HepG2 (cell line): ENCODE results near the gene KANSL1. TPM values are rescaled to one million over a fixed set of nuclear protein-coding genes. Genes with fewer than 3 reads are reported as not detected.

ENCODE experiments used
- GFI1 ChIP-seq: sonication (generic); formaldehyde crosslinking; IDR thresholded peaks from 2 replicates; pipeline ENCODE4 v1.5.0; 2020; ENCODE audit warnings: missing genetic modification reagents, mild to moderate bottlenecking, borderline replicate concordance
- GLI4 ChIP-seq: sonication (generic); formaldehyde crosslinking; IDR thresholded peaks from 2 replicates; pipeline ENCODE4 v1.5.1; 2020; ENCODE audit warnings: missing genetic modification reagents, mild to moderate bottlenecking, moderate library complexity, borderline replicate concordance
- HNRNPUL1 ChIP-seq: fragments of 200-400 bp; formaldehyde crosslinking; IDR thresholded peaks from 2 replicates; pipeline ENCODE4 v1.6.1; 2017; ENCODE audit warnings: low read depth, mild to moderate bottlenecking, low read length, moderate library complexity
- HOXA3 ChIP-seq: sonication (generic); formaldehyde crosslinking; IDR thresholded peaks from 2 replicates; pipeline ENCODE4 v1.5.0; 2020; ENCODE audit warnings: missing genetic modification reagents
- MTA1 ChIP-seq: sonication (generic); formaldehyde crosslinking; IDR thresholded peaks from 2 replicates; pipeline ENCODE4 v1.4.0; 2020; ENCODE audit warnings: missing genetic modification reagents, mild to moderate bottlenecking, borderline replicate concordance
- PHF8 ChIP-seq: sonication (generic); formaldehyde crosslinking; IDR thresholded peaks from 2 replicates; pipeline ENCODE4 v1.5.0; 2020; ENCODE audit warnings: missing genetic modification reagents
- POGZ ChIP-seq: sonication (generic); formaldehyde crosslinking; IDR thresholded peaks from 2 replicates; pipeline ENCODE4 v1.4.0; 2020; ENCODE audit warnings: mild to moderate bottlenecking, missing genetic modification reagents
- RAD21 ChIP-seq: fragments of 450-650 bp; formaldehyde crosslinking; IDR thresholded peaks from 2 replicates; pipeline ENCODE4 v1.5.0; 2020; ENCODE audit warnings: mild to moderate bottlenecking
- STAG1 ChIP-seq: sonication (generic); formaldehyde crosslinking; IDR thresholded peaks from 2 replicates; pipeline ENCODE4 v1.4.0; 2020; ENCODE audit warnings: missing genetic modification reagents
- TSC22D2 ChIP-seq: sonication (generic); formaldehyde crosslinking; IDR thresholded peaks from 2 replicates; pipeline ENCODE4 v1.5.1; 2020; ENCODE audit warnings: missing genetic modification reagents, mild to moderate bottlenecking, borderline replicate concordance
- ZNF549 ChIP-seq: sonication (generic); formaldehyde crosslinking; IDR thresholded peaks from 2 replicates; pipeline ENCODE4 v1.5.0; 2020; ENCODE audit warnings: missing genetic modification reagents
- ZNF616 ChIP-seq: sonication (generic); formaldehyde crosslinking; IDR thresholded peaks from 2 replicates; pipeline ENCODE4 v1.5.0; 2020; ENCODE audit warnings: low read depth, mild to moderate bottlenecking, missing genetic modification reagents
- polyA plus RNA-seq, 8 experiments: library from polyadenylated mRNA; depleted of rRNA in 3 of 8; stranded (reverse) in 7 of 8; unstranded in 1 of 8; fragments of >200 nt; fragmentation: Illumina TruSeq in 4 of 8; extraction: Trizol in 4 of 8; gene quantifications; 2 replicates each; pipeline versions ENCODE4 v1.2.1 to v1.2.3, GENCODE V29; 2011 to 2016; ENCODE audit warnings: low read depth in 4 of 8, missing spikeins in 1 of 8, mixed read lengths in 1 of 8; ENCODE audit not compliant: insufficient read depth in 1 of 8
- total RNA-seq, 5 experiments: library from RNA; depleted of rRNA; stranded (reverse); fragments of >200 nt; fragmentation: Illumina TruSeq; extraction: Trizol; gene quantifications; 2 replicates each; pipeline ENCODE4 v1.2.3, GENCODE V29; 2016; ENCODE audit warnings: low read depth in 1 of 5
- TF ChIP-seq, protein P1 (sequence below): sonication (generic); formaldehyde crosslinking; IDR thresholded peaks from 2 replicates; pipeline ENCODE4 v1.8.0; 2022; ENCODE audit warnings: mild to moderate bottlenecking, missing genetic modification reagents
- TF ChIP-seq, protein P2 (sequence below): sonication (generic); formaldehyde crosslinking; IDR thresholded peaks from 2 replicates; pipeline ENCODE4 v1.5.1; 2020; ENCODE audit warnings: mild to moderate bottlenecking, missing genetic modification reagents, borderline replicate concordance
- TF ChIP-seq, protein P3 (sequence below): sonication (generic); formaldehyde crosslinking; IDR thresholded peaks from 2 replicates; pipeline ENCODE4 v1.4.0; 2020; ENCODE audit warnings: low read depth, mild to moderate bottlenecking, missing genetic modification reagents
- TF ChIP-seq, protein P4 (sequence below): sonication (generic); formaldehyde crosslinking; IDR thresholded peaks from 2 replicates; pipeline ENCODE4 v1.4.0; 2020; ENCODE audit warnings: mild to moderate bottlenecking, missing genetic modification reagents
- TF ChIP-seq, protein P5 (sequence below): sonication (generic); formaldehyde crosslinking; IDR thresholded peaks from 2 replicates; pipeline ENCODE4 v1.5.0; 2020; ENCODE audit warnings: mild to moderate bottlenecking, missing genetic modification reagents, moderate library complexity

Gene KANSL1
- total and polyA plus RNA-seq, 2 of the 13 experiments (the other 11 are each of a cell fraction or from before 2014, with no cell fraction given): 24.0 to 59.6 TPM

DNA sequence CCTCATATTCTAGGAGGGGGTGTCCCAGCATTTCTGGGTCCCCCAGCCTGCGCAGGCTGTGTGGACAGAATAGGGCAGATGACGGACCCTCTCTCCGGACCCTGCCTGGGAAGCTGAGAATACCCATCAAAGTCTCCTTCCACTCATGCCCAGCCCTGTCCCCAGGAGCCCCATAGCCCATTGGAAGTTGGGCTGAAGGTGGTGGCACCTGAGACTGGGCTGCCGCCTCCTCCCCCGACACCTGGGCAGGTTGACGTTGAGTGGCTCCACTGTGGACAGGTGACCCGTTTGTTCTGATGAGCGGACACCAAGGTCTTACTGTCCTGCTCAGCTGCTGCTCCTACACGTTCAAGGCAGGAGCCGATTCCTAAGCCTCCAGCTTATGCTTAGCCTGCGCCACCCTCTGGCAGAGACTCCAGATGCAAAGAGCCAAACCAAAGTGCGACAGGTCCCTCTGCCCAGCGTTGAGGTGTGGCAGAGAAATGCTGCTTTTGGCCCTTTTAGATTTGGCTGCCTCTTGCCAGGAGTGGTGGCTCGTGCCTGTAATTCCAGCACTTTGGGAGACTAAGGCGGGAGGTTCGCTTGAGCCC, 182.5 kb downstream of the KANSL1 start (continued):
- peak; percentile 40 for TF ChIP-seq STAG1 (CRISPR knock-in tag)
- TF ChIP-seq TSC22D2 (CRISPR knock-in tag): no peak
- TF ChIP-seq POGZ (CRISPR knock-in tag): no peak
- TF ChIP-seq, protein P1, sequence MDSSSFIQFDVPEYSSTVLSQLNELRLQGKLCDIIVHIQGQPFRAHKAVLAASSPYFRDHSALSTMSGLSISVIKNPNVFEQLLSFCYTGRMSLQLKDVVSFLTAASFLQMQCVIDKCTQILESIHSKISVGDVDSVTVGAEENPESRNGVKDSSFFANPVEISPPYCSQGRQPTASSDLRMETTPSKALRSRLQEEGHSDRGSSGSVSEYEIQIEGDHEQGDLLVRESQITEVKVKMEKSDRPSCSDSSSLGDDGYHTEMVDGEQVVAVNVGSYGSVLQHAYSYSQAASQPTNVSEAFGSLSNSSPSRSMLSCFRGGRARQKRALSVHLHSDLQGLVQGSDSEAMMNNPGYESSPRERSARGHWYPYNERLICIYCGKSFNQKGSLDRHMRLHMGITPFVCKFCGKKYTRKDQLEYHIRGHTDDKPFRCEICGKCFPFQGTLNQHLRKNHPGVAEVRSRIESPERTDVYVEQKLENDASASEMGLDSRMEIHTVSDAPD (CRISPR knock-in tag): no peak
- 0 out of 2 replicates have a peak, but pooled peaks have one; percentile 23 for TF ChIP-seq RAD21 (CRISPR knock-in tag)
- no peak for TF ChIP-seq GLI4 (CRISPR knock-in tag)
- TF ChIP-seq GFI1: no peak
- TF ChIP-seq, protein P2, sequence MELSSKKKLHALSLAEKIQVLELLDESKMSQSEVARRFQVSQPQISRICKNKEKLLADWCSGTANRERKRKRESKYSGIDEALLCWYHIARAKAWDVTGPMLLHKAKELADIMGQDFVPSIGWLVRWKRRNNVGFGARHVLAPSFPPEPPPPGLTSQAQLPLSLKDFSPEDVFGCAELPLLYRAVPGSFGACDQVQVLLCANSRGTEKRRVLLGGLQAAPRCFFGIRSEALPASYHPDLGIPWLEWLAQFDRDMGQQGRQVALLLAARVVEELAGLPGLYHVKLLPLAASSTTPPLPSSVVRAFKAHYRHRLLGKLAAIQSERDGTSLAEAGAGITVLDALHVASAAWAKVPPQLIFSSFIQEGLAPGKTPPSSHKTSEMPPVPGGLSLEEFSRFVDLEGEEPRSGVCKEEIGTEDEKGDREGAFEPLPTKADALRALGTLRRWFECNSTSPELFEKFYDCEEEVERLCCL (CRISPR knock-in tag): no peak
- TF ChIP-seq, protein P3, sequence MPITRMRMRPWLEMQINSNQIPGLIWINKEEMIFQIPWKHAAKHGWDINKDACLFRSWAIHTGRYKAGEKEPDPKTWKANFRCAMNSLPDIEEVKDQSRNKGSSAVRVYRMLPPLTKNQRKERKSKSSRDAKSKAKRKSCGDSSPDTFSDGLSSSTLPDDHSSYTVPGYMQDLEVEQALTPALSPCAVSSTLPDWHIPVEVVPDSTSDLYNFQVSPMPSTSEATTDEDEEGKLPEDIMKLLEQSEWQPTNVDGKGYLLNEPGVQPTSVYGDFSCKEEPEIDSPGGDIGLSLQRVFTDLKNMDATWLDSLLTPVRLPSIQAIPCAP (CRISPR knock-in tag): no peak
- peak; percentile 25; the same call in 1 of the 2 replicates for TF ChIP-seq MTA1 (CRISPR knock-in tag)
- peak; percentile 24; the same call in 1 of the 2 replicates for TF ChIP-seq HOXA3 (CRISPR knock-in tag)
- TF ChIP-seq HNRNPUL1: no peak
- TF ChIP-seq, protein P4, sequence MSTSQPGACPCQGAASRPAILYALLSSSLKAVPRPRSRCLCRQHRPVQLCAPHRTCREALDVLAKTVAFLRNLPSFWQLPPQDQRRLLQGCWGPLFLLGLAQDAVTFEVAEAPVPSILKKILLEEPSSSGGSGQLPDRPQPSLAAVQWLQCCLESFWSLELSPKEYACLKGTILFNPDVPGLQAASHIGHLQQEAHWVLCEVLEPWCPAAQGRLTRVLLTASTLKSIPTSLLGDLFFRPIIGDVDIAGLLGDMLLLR (CRISPR knock-in tag): no peak
- no peak for TF ChIP-seq PHF8
- TF ChIP-seq, protein P5, sequence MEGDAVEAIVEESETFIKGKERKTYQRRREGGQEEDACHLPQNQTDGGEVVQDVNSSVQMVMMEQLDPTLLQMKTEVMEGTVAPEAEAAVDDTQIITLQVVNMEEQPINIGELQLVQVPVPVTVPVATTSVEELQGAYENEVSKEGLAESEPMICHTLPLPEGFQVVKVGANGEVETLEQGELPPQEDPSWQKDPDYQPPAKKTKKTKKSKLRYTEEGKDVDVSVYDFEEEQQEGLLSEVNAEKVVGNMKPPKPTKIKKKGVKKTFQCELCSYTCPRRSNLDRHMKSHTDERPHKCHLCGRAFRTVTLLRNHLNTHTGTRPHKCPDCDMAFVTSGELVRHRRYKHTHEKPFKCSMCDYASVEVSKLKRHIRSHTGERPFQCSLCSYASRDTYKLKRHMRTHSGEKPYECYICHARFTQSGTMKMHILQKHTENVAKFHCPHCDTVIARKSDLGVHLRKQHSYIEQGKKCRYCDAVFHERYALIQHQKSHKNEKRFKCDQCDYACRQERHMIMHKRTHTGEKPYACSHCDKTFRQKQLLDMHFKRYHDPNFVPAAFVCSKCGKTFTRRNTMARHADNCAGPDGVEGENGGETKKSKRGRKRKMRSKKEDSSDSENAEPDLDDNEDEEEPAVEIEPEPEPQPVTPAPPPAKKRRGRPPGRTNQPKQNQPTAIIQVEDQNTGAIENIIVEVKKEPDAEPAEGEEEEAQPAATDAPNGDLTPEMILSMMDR: peak; percentile 64
- no peak for TF ChIP-seq ZNF549 (CRISPR knock-in tag)
- TF ChIP-seq ZNF616 (CRISPR knock-in tag): no peak
